ENCODE measurements around the gene APOO.

APOO gene

DNA sequence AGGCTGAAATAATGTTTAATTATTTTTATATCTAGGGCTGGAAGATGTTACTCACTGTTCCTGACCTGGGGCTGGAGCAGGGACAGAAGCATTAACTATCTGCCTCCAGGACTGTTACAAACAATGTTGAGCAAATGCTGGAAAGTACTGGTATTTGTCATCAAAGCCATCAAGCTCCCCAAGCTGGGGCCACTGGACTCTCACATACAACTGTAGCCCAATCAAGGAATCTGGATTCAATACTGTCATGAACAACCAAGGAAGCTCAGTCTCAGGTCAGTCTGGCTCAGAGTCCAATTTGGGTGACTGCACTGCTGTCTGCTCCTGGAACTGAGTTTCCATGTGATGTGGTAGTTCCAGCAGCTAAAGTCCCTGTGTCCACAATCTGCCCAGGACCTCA, 50.4 kb downstream of the APOO start:
- no peak for DNase-seq

DNA sequence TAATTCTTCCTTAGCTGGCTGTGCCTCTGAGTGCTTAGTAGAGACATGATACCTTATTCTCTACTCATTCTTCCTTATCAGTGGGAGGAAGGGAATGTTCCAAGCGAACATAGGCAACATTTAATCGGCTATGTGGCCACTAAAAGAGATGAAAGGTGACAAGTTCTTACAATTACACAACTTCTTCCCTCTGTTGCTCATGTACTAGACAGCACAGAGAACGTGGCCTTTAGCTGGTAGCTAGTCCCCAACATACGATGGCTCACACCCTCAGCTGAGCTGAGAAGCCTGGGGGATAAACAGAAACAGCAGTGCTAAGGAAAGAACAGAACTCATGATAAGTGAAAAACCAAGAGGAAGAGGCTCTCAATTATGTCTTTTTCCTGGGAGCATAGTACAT, 52.2 kb downstream of the APOO start:
- no peak for DNase-seq

DNA sequence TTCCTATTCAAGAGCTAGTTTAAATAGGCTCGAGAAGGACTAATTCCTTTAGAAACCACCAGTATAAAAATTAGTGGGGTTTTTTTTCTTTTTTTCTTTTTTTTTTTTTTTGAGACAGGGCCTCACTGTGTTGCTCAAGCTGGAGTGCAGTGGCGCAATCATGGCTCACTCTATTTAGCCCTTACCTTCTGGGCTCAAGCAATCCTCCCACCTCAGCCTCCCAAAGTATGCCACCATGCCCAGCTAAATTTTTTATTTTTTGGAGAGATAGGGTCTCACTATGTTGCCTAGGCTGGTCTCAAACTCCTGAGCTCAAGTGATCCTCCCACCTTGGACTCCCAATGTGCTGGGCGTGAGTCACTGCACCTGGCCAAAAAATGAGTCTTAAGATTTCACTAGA, 52.8 kb downstream of the APOO start:
- DNase-seq = no peak

DNA sequence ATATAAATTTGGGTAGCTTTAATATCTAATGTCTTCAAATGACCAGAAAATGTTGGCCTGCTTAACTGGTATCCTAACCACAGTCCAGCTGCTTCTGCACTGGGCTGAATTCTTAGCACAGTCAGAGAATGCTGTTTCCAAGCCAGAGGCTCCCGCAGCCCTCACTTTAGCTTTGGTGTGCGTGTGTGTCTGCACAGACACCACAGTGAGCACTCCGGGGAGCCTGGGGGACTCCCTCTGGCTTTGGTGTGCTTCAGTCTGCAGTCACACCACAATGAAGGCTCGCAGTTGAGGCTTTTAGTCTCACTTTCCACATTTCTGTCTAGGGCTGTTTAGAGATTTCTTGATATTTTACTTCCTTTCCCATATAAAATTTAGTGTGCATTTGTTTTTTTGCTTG, 53.6 kb downstream of the APOO start:
- peak; percentile 6 for DNase-seq

DNA sequence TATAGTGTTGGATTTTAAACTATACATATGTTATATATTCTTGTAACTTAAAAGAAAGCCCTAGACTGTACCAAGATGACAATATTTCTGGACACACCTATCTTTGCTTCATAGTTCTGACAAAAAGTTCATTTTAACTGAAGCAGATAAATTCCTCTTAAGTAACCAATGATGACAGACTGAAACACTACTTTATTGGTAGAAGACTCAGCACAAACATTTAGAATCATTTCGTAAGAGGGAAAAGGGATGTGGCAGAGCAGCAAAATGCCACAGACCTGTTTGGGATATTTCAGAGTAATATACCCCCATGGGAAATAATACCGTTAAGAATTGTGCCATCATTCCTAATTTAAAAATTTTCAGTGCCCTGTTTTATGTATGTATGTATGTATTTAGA, 56.2 kb downstream of the APOO start:
- no peak for DNase-seq

DNA sequence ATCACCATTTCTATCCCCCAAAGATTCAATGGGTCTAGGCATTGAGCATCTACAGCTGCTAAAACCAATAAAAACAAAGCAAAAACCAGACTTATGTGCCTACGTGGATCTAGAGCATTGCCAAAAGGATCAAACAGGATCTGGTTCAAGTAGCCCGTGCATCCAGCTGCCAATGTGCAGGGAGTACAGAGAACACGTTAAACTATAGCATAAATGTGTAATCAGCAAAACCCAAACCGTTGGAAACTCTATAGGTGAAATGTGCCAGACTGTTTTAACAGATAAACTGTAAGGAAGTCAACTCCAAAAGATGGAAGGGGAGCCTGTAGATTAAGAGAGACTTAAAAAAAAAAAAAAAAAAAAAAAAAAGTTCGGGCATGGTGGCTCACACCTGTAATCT, 58.5 kb downstream of the APOO start:
- DNase-seq = no peak

DNA sequence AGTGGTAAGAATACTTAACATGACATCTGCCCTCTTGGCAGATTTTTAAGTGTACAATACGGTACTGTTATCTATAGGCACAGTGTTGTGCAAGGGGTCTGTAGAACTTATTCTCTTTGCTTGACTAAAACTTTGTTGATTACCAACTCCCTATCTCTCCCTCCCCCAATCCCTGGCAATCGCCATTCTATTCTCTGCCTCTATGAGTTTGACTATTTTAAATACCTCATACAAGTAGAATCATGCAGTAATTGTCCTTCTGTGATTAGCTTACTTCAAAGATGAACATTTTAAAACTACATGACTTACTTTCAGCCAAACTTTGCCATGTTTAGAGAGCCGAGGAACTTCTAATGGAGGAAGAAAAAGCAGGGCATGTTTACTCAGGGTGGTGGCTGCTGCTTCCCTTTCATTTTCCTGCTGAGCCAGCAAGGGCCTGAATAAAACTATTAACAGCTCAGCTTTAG, 62.4 kb downstream of the APOO start:
- DNase-seq = no peak

DNA sequence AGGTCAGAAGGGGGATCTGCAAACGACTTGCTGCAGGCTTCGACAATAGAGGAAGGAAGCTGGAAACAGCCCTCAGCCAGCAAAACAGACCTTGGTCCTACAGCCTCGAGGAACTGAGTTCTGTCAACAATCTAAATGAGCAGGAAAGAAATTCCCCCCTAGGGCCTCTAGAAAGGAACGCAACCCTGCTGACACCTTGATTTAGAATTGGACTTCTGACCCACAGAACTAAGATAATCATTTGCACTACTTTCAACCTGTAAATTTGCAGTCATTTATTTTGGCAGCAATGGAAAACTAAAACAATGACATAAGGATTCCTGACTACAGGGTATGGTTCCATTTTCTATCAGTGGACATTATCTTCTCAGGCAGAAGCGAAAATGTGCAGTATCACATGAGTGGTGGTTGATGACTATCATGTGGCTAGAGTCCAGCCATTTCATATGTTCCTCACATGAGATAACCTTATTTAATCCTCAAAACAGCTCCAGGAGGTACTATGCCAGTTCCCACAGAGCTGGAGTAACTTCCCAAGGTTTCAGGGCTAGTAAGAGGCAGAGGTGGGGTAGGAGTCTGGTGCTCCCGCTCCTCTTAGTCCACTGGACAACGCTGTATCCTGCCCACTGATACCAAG, 63.1 kb downstream of the APOO start:
- DNase-seq = no peak

DNA sequence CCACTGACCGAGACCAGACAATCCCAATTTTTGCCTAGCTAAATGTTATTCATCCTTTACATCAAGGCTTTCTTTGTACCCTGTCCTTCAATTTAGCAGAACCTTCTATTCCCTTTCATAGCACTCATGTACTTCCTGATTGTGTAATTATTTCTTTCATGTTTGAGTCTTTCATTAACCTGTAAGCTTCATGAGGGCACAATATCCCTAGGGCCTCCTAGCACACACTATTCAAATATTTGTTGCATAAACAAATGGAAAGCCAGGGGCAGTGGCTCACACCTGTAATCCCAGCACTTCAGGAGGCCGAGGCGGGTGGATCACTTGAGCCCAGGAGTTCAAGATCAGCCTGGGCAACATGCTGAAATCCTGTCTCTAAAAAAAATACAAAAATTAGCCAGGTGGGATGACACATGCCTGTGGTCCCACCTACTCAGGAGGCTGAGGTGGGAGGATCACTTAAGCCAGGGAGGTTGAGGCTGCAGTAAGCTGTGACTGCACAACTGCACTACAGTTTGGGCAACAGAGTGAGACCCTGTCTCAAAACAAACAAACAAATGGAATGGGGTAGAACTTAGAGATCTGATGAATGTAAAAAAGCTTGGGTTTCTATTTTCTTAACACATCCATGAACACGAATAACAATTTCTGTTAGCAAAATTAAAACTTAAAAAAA, 65.8 kb downstream of the APOO start:
- DNase-seq = no peak

DNA sequence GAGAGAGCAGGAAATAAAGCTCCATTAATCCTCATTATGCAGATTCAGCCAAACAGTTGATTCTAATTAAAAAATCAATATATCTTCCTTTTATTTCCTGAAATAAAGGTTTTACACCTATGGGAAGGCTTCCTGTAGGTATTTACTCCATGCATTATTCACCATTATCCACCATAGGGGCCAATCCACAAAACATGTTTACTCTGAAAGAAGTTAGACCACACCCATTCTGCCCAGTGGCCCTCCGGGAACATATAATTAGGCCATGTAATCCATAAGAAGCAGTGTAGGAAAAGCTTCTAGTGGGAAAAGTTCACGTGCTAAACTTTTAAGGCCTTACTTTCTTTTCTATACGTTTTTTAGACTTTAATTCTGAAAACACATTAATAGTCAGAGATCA, 67.1 kb downstream of the APOO start:
- no peak for DNase-seq

DNA sequence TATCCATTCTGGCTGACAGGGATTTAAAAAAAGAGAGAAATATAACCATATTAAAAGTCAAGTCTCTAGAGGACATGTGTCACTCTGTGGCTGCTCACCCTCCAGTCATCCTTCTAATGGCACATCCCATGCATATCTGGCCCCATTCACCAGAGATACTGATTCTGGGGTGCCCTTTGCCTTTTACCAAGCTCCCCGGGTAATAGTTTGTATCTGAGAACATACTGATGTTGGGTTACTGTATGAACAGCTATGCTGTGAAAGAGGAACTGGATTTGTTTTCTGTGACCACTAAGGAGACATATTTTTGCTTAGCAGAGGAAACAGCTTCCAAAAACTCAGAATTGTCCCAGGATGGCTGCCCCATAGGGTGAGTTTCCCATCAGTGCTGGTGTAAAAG, 68.8 kb downstream of the APOO start:
- DNase-seq = no peak

DNA sequence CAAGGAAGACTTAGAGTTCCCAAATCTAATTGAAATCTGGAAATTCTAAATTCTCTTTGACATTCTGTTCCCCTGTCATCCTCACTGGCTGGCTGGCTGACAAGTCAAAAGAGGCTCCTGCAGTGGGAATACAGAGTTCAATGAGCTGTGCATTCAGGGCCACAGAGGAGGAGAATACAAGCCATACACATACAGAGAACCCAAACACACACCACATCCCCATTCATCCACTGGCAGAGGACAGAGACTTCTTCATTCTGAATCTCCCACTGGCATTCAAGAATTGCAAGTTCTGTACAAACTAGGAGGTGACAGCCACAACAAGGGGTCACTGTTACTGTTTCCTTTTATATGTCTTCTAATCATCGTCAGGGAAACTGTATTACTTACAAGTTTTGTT, 75.0 kb downstream of the APOO start:
- DNase-seq = no peak

DNA sequence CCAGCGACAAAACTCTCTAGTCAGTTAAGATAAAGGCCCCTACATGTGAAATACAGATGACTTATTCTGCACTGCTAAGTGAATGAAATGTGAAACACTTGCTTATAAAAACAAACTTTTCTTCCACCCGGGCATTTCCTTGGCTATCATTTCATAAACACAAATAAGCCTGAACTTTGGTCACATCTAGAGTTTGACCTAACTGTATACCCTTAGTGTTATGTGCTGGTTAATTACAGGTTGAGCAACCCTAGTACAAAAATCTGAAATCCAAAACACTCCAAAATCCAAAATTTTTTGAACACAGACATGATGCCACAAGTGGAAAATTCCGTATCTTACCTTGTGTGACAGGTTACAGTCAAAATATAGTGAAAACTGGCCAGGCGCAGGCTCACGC, 78.9 kb downstream of the APOO start:
- DNase-seq = no peak

DNA sequence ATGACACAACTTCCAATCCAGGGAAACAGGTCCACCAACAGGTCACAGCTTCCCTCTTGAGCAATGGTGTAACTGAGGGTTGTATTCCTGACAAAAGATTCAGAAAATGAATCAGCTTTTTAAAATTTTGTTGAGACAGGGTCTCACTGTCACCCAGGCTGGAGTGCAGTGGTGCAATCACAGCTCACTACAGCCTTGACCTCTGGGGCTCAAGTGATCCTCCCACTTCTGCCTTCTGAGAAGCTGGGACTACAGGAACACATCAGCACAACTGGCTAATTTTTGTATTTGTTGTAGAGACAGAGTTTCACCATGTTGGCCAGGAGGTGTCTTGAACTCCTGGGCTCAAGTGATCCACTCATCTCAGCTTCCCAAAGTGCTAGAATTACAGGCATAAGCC, 81.1 kb downstream of the APOO start:
- no peak for DNase-seq

DNA sequence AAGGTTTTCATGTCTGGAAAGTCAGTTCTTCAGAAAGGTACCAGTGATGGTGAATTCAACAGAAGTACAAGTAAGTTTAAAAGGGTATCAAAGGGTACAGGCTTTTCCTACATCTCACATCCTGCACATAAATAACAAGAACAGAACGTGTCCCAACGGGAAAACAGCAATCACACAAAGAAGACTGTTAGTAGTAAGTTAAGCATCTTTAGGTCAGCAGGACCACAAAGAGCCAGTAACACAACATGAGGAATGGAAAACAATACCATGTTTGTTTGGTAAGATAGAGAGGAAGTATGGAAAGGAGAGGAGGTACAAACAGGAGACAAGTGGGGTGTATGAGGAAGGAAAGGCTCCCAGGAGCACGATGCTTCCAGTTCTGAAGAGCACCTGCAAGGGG, 81.5 kb downstream of the APOO start:
- DNase-seq = no peak

DNA sequence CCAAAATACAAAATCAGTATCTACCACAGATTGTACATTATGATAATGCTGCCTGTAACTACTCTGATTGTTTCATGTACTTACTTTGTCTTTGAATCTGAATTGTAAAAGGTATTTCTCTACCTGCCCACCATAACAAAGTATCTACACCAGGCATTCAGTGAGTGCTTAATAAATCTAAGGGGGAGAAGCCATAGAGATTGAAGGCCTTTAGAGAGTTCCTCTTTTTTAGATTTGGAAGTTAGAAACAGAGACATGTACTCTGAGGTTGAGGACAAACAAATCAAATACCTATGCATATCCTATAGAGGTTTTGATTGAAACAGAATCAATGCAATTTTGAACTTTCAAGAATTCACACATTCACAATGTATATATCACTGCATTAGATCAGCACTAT, 82.1 kb downstream of the APOO start:
- no peak for DNase-seq

DNA sequence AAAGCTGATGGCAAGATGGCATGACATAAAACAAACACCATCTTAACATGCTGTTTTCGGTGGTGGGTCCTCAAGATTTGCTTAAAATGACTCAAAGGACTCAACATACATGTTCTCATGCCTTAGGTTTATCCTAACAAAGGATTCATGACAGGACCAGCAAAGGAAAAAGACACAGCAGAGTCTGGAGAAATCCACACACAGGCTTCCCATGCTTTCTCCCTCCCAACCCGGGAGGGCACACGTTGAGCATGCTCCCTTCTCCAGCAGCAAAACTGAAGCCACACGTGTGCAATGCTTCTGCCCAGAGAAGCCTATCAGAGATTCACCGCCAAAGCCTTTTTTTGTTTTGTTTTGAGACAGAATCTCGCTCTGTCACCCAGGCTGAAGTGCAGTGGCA, 84.9 kb downstream of the APOO start:
- DNase-seq = no peak

DNA sequence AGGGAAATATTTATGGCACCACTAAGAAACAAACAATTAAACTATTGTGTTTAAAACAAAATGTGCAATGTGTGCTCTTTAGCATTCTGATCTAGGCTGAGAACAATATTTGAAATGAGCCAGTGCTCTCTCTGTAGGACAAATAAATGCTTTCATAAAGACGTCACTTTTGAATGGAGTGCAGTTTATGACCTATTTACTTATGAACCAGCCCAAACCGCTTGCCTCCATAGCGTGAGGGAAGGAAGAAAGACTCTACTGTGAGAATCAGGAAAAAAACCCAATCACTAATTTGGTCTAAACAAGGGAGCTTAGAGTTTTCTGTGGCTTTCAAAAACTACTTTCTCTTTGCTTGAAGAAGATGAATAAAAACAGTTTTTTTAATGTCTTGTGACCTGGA, 85.3 kb downstream of the APOO start:
- DNase-seq = no peak

DNA sequence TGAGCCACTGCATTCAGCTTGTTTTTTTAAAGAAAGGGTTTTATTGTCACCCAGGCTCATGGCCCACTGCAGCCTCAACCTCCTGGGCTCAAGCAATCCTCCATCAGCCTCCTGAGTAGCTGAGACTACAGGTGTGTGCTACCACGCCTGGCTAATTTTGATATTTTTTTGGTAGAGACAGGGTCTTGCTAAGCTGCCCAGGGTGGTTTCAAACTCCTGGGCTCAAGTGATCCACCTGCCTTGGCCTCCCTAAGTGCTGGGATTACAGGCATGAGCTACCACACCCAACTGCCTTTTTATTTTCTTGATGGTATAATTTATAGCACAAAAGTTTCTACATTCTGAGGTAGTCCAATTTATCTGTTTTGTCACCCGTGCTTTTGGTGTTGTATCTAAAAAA, 85.9 kb downstream of the APOO start:
- DNase-seq = no peak

DNA sequence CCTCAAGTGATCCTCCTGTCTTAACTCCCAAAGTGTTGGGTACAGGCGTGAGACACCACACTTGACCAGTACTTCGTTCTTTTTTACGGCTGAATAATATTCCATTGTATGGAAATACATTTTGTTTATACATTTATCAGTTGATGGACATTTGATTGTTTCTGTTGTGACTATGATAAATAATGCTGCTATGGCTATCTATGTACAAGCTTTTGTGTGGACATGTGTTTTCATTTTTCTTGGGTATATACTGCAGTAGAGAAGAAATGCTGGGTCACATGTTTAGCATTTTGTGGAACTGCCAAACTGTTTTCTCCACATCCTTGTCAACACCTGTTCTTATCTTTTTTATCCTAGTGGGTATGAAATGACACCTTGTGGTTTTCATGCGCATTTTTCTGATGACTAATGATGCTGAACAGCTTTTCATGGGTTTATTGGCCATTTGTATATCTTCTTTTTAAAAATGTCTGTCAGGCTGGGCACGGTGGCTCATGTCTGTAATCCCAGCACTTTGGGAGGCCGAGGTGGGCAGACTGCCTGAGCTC, 87.4 kb downstream of the APOO start:
- DNase-seq = peak; percentile 41

DNA sequence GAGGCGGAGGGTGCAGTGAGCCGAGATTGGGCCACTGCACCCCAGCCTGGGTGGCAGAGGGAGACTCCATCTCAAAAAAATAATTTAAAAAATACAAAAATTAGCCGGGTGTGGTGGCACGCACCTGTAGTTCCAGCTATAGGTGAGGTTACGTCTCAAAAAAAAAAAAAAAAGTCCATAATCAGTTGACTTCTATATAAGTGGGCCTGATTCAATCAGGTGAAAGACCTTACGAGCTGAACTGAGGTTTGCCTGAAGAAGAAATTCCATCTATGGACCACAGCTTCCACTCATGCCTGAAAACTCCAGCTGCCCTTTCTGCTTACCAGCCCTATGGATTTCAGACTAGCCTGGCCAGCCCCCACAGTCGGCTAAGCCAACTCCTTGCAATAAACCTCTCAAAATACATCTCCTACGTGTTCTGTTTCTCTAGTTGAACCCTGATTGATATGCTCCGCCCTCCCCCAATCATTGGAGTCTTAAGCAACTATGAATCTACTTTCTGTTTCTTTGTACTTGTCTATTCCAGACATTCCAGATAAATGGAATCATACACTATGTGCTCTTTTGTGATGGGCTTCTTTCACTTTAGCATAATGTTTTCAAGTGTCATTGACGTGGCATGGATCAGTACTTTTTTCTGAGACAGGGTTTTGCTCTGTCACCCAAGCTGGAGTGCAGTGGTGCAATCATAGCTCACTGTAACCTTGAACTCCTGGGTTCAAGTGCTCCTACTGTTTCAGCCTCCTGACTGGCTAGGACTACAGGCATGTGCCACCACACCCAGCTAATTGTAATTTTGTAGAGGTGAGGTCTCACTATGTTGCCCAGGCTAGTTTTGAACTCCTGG, 88.1 kb downstream of the APOO start:
- peak; percentile 59 for DNase-seq

DNA sequence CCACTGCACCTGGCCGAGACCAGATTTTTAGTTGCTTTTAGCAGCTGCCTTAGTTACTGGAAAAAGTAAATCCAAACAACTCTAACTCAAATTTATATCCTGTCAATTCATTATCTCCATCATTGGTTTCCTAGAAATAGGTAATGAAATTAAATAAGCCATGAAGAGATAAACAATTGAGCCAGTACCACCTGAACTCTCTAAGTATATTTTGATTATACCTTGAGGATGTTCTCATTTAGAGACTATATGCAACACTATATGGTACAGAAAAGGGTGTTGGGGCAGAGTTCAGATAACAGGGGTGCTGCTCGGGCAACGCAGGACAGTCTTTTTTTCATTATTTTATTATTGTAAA, 89.8 kb downstream of the APOO start:
- DNase-seq = no peak

DNA sequence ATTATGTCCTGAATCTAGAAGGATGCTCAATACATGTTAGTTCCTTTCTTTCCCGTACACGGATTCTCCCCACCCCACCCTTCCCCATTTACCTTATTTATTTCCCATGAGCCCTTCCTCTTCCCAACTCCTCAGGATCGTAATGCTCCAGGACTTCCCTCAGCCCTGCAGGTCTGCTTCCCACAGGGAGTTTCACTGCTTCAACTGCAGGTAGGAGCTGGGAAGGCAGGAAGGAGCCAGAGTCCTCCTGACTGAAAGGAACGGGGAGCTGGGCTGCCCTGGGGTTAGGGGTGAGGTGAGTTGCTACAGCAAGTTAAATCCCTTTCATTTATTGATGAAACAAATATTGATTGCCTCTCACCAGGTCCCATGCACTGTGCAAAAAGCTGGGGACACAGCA, 91.6 kb downstream of the APOO start:
- DNase-seq = no peak

DNA sequence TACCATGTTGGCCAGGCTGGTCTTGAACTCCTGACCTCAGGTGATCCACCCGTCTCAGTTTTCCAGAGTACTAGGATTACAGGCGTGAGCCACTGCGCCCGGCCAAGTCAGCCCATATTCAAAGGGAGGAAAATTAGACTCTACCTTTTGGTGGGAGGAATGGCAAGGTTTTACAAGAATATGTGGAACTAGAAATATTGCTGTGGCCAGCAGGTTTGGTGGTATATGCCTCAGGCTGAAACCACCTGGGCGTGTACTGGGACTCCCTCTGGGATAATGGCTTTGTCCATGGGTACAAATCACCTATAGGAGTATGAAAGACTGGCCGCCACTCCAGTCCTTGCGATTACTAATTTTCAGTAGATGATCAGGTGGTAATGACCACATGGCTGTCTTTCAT, 92.4 kb downstream of the APOO start:
- DNase-seq = no peak
